KBM-7 (cell line): ENCODE results near the gene PLP2.

ENCODE experiments used
- DNase-seq: peaks from one replicate; pipeline ENCODE4 v3.0.0-alpha.2; 2015
- in situ Hi-C: fragments of 300-500 bp; cut with MboI; formaldehyde crosslinking; loops from 2 replicates; pipeline ENCODE4 v1.14.3; 2020; ENCODE audit warnings: low sequenced_read_pairs, low pct_unique_long_range_greater_than_20kb, mixed read lengths

PLP2 gene

DNA sequence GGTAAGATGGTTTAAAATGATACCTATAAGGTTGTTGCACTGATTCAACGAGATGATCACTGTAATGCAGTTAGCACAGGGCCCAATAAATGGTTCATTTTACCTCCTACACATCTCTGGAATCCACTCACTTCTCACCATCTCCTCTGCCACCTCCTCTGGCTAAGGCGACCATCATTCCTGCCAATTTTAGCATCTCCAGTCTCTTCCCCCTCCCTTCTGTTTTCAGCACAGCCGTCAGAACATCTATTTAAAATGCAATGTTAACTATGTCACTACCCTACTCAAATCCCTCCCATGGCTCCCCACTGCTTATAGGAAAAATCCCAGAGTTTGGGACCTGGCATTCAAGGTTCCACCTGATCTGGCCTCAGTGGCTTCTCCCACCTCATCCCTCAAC lies 31.8 kb downstream of the PLP2 start:
- in situ Hi-C loops, result no loop called here
- no peak for DNase-seq

- no peak for DNase-seq
These were observed 32.3 kb downstream of the PLP2 start for GRCh38 chrX:49204017-49204416.

DNA sequence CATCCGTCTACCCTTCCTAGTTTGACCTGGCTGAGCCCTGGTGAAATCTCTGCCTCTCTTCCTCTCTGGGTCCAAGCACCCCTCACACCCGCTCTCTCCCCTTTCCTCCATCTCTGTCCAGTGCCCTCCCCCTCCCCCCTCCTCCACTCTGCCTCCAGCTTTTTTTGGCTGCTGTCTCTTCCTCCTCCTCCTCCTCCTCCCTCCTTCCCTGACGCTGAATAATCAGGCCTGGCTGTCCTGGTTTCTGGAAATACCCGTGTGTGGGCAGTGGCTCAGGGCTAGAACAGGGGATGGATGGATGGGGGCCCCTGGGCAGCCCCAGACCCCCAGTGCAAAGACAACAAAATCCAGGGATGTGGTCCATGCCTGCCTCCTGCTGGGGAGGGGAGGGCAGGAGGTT lies 33.0 kb downstream of the PLP2 start:
- in situ Hi-C loops, result no loop called here
- DNase-seq, result no peak

More at GRCh38 chrX:49204017-49204416, 32.3 kb downstream of the PLP2 start:
- in situ Hi-C loops, result no loop called here

DNA sequence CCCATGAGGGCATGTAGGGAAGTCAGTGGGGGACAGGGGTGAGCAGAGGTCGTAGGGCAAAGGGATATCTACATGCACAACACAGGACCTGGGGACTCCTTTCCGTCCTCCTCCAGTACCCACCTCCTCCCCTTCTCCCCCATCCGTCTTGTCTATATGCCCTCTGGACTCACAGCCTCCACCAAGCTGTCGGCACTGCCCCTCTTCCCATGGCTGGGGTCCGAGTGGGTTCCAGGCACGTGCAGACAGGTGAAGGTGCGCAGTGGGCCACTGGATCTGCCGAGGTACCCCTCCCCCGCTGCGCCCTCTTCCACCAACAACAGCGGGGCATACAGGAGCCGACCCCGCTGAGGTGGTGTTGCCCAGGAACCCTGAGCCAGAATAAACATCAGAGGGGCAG lies 33.7 kb downstream of the PLP2 start:
- in situ Hi-C loops, result no loop called here
- no peak for DNase-seq

DNA sequence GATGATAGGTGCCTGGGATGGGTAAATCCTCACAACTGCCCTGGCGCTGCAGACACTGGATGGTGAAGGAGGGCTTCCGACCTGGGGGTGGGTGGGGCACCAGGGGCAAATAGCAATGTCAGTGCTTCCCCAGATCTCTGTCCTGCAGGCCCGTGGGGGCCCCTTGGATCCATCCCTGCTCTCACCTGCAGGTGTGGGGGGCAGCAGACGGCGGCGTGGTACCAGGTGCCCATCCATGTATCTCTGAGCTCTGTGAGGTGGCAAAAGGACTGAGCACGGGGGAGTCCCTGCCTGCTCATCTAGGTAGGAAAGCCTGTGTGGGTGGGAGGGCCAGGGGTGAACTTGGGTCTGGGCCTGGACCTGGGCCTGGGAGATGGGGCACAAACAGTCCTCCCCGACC lies 34.8 kb downstream of the PLP2 start:
- no peak for DNase-seq
- in situ Hi-C loops, result no loop called here

- in situ Hi-C loops, result no loop called here
- DNase-seq, result no peak
These were observed 36.7 kb downstream of the PLP2 start for GRCh38 chrX:49208399-49208798.

DNA sequence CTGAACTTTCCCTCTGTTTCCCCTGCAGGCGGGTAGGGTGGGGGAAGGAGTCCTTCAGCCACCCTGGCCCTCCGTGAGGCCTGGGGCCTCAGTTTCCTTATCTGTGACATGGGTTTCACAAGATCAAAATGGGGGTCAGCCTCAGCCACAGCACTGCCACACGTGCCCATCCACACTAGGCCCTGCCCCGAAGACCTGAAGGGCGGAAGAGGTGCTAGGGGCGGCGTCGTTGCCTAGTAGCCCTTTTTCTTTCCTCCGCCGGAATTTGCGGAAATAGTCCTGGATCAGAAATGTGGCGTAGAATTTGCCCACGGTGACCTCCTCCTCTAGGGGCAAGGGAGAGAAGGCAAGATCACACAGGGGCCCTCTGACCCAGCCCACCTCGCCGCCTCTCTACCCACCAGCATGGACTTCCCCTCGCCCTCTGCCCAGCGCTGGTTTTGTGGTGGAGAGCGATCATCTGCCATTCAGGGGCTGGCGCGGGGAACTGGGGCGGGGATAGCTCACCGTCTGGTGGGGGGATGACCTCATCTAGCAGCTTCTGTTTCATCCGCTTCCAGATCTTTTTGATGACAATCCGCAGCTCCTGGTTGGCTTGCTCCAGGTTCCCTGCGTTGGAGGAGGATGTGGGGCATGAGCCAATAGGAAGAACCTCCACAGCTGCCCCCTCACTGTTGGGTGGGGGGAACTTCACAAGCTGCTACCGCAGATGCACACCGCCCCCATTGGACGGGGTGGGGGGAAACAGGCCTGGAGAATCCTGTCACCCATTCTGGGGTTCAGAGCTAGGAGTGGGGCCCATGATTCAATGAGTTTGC lies 37.9 kb downstream of the PLP2 start:
- in situ Hi-C loops, result no loop called here
- no peak for DNase-seq

GRCh38 chrX:49210406-49210805 lies 38.7 kb downstream of the PLP2 start:
- in situ Hi-C loops, result no loop called here
- no peak for DNase-seq

DNA sequence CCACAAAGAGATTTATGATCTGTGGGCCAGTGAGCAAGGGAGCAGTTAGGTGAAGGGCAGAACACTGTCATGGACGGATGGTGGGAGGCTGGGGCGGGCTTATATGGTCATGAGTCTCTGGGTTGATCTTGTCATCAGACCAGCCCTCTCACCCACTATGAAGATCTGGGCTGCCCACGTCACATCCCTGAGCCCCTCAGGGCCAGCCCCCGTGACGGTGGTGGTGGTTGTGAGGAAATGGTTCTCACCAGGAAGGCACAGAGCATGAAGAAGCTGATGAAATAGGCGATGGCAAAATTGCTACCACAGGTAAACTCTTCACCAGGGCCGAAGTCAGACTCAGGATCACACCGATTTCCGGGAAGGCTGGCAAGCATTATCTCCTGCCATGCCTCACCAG lies 39.4 kb downstream of the PLP2 start:
- no peak for DNase-seq
- in situ Hi-C loops, result no loop called here

- no peak for DNase-seq
- in situ Hi-C loops, result no loop called here
These were observed 40.5 kb downstream of the PLP2 start for GRCh38 chrX:49212209-49212608.

DNA sequence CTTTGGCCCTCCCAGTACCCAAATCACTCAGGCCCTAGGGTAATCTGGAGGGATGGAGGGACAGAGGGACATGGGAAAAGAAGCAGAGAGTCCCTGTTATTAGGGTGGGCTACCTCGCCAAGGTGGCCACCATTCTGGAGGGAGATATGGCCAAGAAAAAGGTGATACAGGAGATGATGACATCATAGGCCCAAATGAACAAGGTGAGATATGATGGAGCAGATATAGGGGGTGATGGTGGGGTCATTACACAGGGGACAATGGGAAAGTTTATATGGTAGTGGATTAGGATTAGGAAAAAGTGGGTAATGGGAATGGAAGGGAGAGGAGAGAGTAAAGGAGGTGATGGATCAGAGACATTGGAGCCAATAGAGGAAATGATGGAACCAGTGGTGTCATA lies 41.2 kb downstream of the PLP2 start:
- DNase-seq, result no peak
- in situ Hi-C loops, result no loop called here

GRCh38 chrX:49214416-49214815 lies 42.7 kb downstream of the PLP2 start:
- in situ Hi-C loops, result no loop called here
- DNase-seq, result no peak

DNA sequence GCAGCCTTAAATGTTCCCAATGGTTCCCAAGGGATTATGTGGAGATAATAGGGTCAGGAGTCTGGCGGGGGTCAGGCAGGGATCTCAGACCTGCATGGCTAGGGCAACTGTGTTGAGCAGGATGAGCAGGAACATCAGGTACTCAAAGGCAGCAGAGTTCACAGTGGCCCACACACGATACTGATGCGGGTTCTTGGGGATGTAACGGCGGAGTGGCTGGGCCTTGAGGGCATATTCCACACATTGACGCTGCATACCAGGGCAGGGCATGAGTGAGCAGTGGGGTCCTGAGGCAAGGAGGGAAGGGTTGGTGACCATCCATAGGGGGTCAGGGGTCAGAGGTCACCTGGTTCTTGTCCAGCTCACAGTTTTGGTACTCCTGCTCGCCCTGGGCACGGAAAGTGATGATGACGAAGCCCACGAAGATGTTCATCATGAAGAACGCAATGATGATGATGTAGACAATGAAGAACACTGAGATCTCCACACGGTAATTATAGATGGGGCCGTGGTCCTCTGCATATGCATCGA lies 43.4 kb downstream of the PLP2 start:
- DNase-seq, result no peak
- in situ Hi-C loops, result no loop called here

DNA sequence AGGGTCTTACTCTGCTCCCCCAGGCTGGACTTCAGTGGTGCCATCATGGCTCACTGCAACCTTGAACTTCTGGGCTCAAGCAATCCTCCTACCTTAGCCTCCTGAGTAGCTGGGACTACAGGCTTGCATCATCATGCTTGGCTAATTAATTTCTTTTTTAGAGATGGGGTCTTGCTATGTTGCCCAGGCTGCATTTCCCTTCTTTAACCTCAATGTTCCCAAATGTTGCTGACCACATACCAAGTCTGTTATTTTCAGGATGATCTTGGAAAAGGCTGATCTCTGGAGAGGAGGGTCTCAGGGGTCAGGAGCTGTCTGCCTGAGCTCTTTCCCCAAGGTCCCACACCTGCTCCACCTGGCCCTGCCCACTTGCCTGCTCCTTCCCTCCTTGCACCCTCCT lies 48.4 kb downstream of the PLP2 start:
- DNase-seq, result no peak
- in situ Hi-C loops, result no loop called here

GRCh38 chrX:49221868-49222267 lies 50.2 kb downstream of the PLP2 start:
- in situ Hi-C loops, result no loop called here
- DNase-seq, result no peak
